Measurements from ENCODE around the gene RNF10.

DNA sequence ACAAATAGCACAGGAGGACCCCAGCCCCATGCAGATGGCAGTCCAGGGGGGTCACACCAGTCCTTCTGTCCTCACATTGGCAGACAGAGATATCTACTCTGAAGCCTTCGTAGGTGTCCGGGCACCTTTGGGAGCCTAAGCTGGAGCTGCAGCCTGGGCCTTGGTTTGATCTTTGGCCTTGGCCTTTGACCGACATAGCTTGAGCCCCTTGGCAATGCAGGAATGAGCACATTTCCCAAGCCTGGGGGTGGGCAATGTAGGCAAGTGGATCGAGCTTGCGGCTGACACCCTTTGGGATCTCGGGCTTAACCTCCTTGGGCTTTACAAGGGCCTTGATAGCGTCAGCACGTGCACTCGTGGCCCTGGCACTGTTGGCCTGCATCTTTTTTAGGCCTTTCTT is 11.6 kb upstream of the RNF10 start:
- no peak for TF ChIP-seq CTCF (IDR thresholded peaks at IDR 0.05)
- TF ChIP-seq EP300 (IDR thresholded peaks at IDR 0.05) = no peak
- TF ChIP-seq POLR2A (IDR thresholded peaks at IDR 0.05; ENCODE audit: low read depth) = no peak
- no peak for TF ChIP-seq POLR2AphosphoS5 (IDR thresholded peaks at IDR 0.05)

Measured in esophagus muscularis mucosa (tissue), 4 donors.